B cell (primary cell): ENCODE results near the gene CCDC57. TPM values are rescaled to one million over a fixed set of nuclear protein-coding genes. Genes with fewer than 3 reads are reported as not detected.

Experiments
- ATAC-seq: fragments of 200-7000 bp; cut with Tn5 transposase; one replicate; pipeline ENCODE4 v1.10.0; 2021; ENCODE audit warnings: low read depth, mild to moderate bottlenecking, moderate number of reproducible peaks, moderate library complexity
- CTCF ChIA-PET: fragments of 350-600 bp; sonication (Branson Sonifier 250); formaldehyde crosslinking; loops from one replicate; lab custom pipeline; 2021; ENCODE audit warnings: antibody characterized with exemption, inconsistent platforms; lab: Charles Lee
- POLR2A ChIA-PET: fragments of 350-600 bp; sonication (Branson Sonifier 250); formaldehyde crosslinking; loops from one replicate; lab custom pipeline; 2021; ENCODE audit warnings: antibody characterized with exemption; lab: Charles Lee
- DNase-seq: peaks from one replicate; pipeline ENCODE4 v3.0.0; 2013
- H2AFZ ChIP-seq: 2 replicates; pipeline ENCODE4 v1.6.1; 2012; ENCODE audit warnings: mild to moderate bottlenecking, low read depth, low read length; ENCODE audit not compliant: insufficient read depth, poor library complexity, severe bottlenecking
- H3K27ac ChIP-seq, 2 donors: 1 replicate in 1 of 2; 2 replicates in 1 of 2; pipeline ENCODE4 v1.5.1; 2012 to 2013; ENCODE audit warnings: low read length in 2 of 2, mild to moderate bottlenecking in 2 of 2, moderate library complexity in 1 of 2
- H3K27me3 ChIP-seq, 4 experiments: fragments of 200-600 bp in 1 of 4; sonication (generic) in 1 of 4; replicated peaks in 1 of 4; 1 replicate in 2 of 4; 2 replicates in 2 of 4; pipeline versions ENCODE4 v1.6.1 to v1.7.0; 2013 to 2016; ENCODE audit warnings: low read length in 3 of 4, mild to moderate bottlenecking in 2 of 4, mixed read lengths in 1 of 4, moderate library complexity in 1 of 4; ENCODE audit not compliant: insufficient read depth in 4 of 4, control insufficient read depth in 3 of 4; ENCODE audit errors: control extremely low read depth in 1 of 4
- H3K36me3 ChIP-seq, 2 experiments: replicated peaks in 1 of 2; 1 replicate in 1 of 2; 2 replicates in 1 of 2; pipeline versions ENCODE4 v1.6.1 to v1.7.1; 2013; ENCODE audit warnings: low read length in 1 of 2; ENCODE audit not compliant: insufficient read depth in 2 of 2, control insufficient read depth in 1 of 2; ENCODE audit errors: control extremely low read depth in 1 of 2, extremely low read depth in 1 of 2
- H3K4me1 ChIP-seq, 2 donors: fragments of 200-600 bp in 1 of 2; sonication (generic) in 1 of 2; 1 replicate in 1 of 2; 2 replicates in 1 of 2; pipeline versions ENCODE4 v1.5.1 to v1.6.1; 2013 to 2017; ENCODE audit warnings: low read length in 2 of 2; ENCODE audit not compliant: control insufficient read depth in 2 of 2, insufficient read depth in 2 of 2
- H3K4me2 ChIP-seq: replicated peaks from 2 replicates; pipeline ENCODE3; 2012; ENCODE audit warnings: mild to moderate bottlenecking, low read depth, low read length; ENCODE audit not compliant: poor library complexity, severe bottlenecking
- H3K4me3 ChIP-seq, 5 experiments: fragments of 200-600 bp in 1 of 5; sonication (generic) in 1 of 5; 1 replicate in 3 of 5; 2 replicates in 2 of 5; pipeline versions ENCODE4 v1.5.1 to v1.7.0; 2011 to 2016; ENCODE audit warnings: low read length in 4 of 5, mild to moderate bottlenecking in 4 of 5, low read depth in 2 of 5, control low read depth in 1 of 5, moderate library complexity in 1 of 5; ENCODE audit not compliant: insufficient read depth in 1 of 5; ENCODE audit errors: control extremely low read depth in 1 of 5, extremely low read depth in 1 of 5
- H3K79me2 ChIP-seq: fragments of 200-600 bp; sonication (generic); one replicate; pipeline ENCODE4 v1.6.0; 2016; ENCODE audit warnings: low read length; ENCODE audit not compliant: control insufficient read depth, insufficient read depth
- H3K9ac ChIP-seq: fragments of 200-600 bp; sonication (generic); 2 replicates; pipeline ENCODE4 v1.6.1; 2017; ENCODE audit warnings: mild to moderate bottlenecking, low read length, moderate library complexity
- H3K9me3 ChIP-seq, 3 donors: one replicate each; pipeline versions ENCODE4 v1.6.1 to v1.7.1; 2013; ENCODE audit warnings: low read length in 2 of 3; ENCODE audit not compliant: control insufficient read depth in 2 of 3, insufficient read depth in 1 of 3; ENCODE audit errors: control extremely low read depth in 1 of 3
- H4K20me1 ChIP-seq: 2 replicates; pipeline ENCODE4 v1.6.0; 2012; ENCODE audit warnings: mild to moderate bottlenecking, low read length; ENCODE audit not compliant: insufficient read depth, control insufficient read depth, poor library complexity, severe bottlenecking
- H3K27ac Mint-ChIP-seq: one replicate; pipeline ENCODE4 v1.8.0; 2021; ENCODE audit warnings: mixed read lengths
- H3K27me3 Mint-ChIP-seq: one replicate; pipeline ENCODE4 v1.8.0; 2021; ENCODE audit warnings: mixed read lengths
- H3K4me1 Mint-ChIP-seq: one replicate; pipeline ENCODE4 v1.8.0; 2021; ENCODE audit warnings: mixed read lengths
- H3K4me3 Mint-ChIP-seq: one replicate; pipeline ENCODE4 v1.8.0; 2021; ENCODE audit warnings: mixed read lengths
- H3K9me3 Mint-ChIP-seq: one replicate; pipeline ENCODE4 v1.8.0; 2022; ENCODE audit warnings: mixed read lengths; ENCODE audit not compliant: insufficient read depth
- CTCF ChIP-seq: fragments of 200-600 bp; IDR thresholded peaks from one replicate; pipeline ENCODE4 v1.8.0; 2022; ENCODE audit warnings: antibody characterized with exemption, mild to moderate bottlenecking
- EZH2 ChIP-seq: IDR thresholded peaks from 2 replicates; pipeline ENCODE4 v1.6.1; 2012; ENCODE audit warnings: borderline replicate concordance, low read depth, mild to moderate bottlenecking, moderate library complexity, low read length; ENCODE audit not compliant: insufficient read depth, poor library complexity, severe bottlenecking
- WGBS: methylation state at CpG from one replicate; pipeline ENCODE4 v1.1.5; 2013; ENCODE audit warnings: missing lambda C conversion rate; ENCODE audit not compliant: insufficient coverage; 5-methylcytosine and 5-hydroxymethylcytosine counted together
- intact Hi-C: fragments of 100-400 bp; cut with micrococcal nuclease; formaldehyde crosslinking; loops from one replicate; pipeline ENCODE4 v1.10.0; 2022
- polyA plus RNA-seq: library from polyadenylated mRNA; depleted of rRNA; stranded (reverse); fragments of >200 nt; gene quantifications from 2 replicates; pipeline ENCODE4 v1.2.3, GENCODE V29; 2012
- total RNA-seq, 2 donors: library from RNA; stranded (reverse); fragments of 120-200 nt in 1 of 2; gene quantifications; 1 replicate in 1 of 2; 2 replicates in 1 of 2; pipeline versions ENCODE4 v1.2.3 to v1.2.4, GENCODE V29; 2013 to 2022

The CCDC57 gene
- total and polyA plus RNA-seq, 2 donors (not counting 1 experiment from before 2014, with no cell fraction given): 49.7 to 67.2 TPM

GRCh38 chr17:82083533-82084359 lies 128.9 kb downstream of the CCDC57 start:
- H3K79me2 ChIP-seq: no peaks in the 10 kb centered on the region
- no peak overlapping the region for H3K4me2 ChIP-seq
- H2AFZ ChIP-seq: no peak overlapping the region
- intact Hi-C loops: no loop called here
- no peaks in the 10 kb centered on the region for H3K4me1 Mint-ChIP-seq
- H3K36me3 ChIP-seq: peaks cover 0 to 65% of the 10 kb centered on the region in 2 experiments
- H3K4me1 ChIP-seq: no peaks in the 10 kb centered on the region
- no peak overlapping the region for H3K4me3 Mint-ChIP-seq
- no peak overlapping the region for H3K27ac ChIP-seq
- H4K20me1 ChIP-seq: no peaks in the 10 kb centered on the region
- ChIA-PET CTCF (no interaction called here), POLR2A (no interaction called here)
- WGBS: 94% methylated on average over 54 of the region's 55 CpGs
- ATAC-seq: no peak
- no peak for DNase-seq
- H3K9me3 ChIP-seq: no peaks in the 10 kb centered on the region
- no peaks in the 10 kb centered on the region for H3K9me3 Mint-ChIP-seq
- no peak overlapping the region for H3K4me3 ChIP-seq
- H3K9ac ChIP-seq: no peak overlapping the region
- no peaks in the 10 kb centered on the region for H3K27me3 Mint-ChIP-seq
- TF ChIP-seq CTCF (no peak), EZH2 (no peak)
- H3K27me3 ChIP-seq: no peaks in the 10 kb centered on the region
- no peak overlapping the region for H3K27ac Mint-ChIP-seq

- Histone ChIP-seq H3K27me3 (no peaks in the 10 kb centered on the region), H2AFZ (no peak overlapping the region), H3K4me1 (no peaks in the 10 kb centered on the region), H3K9me3 (no peaks in the 10 kb centered on the region), H3K36me3 (peaks cover 0 to 58% of the 10 kb centered on the region in 2 experiments), H3K79me2 (no peaks in the 10 kb centered on the region), H3K4me3 (no peak overlapping the region), H4K20me1 (no peaks in the 10 kb centered on the region), H3K9ac (no peak overlapping the region), H3K4me2 (no peak overlapping the region), H3K27ac (no peak overlapping the region)
- ChIA-PET CTCF (no interaction called here), POLR2A (no interaction called here)
- Mint-ChIP-seq H3K27me3 (no peaks in the 10 kb centered on the region), H3K9me3 (no peaks in the 10 kb centered on the region), H3K27ac (no peak overlapping the region), H3K4me3 (no peak overlapping the region), H3K4me1 (no peaks in the 10 kb centered on the region)
- no peak for TF ChIP-seq EZH2
- TF ChIP-seq CTCF: no peak
- WGBS: 99% methylated on average over 24 of the region's 24 CpGs
- DNase-seq: no peak
- no peak for ATAC-seq
- intact Hi-C loops: no loop called here
Measured at GRCh38 chr17:82083009-82083408, 129.6 kb downstream of the CCDC57 start.
